Stimulated activated naive B cell treated with anti-CD40 and anti-IgM and Interleukin-4, amounts not matched to agents 10 μg/mL and 1 μg/mL and 100 μg/mL, for 72 hours (primary cell): Measurements from ENCODE around the gene ZFP82.

Source experiments
- ATAC-seq, 2 donors: fragments of 150-1000 bp; cut with Tn5 transposase; replicated peaks; 2 replicates each; pipeline ENCODE4 v1.10.0; 2021; ENCODE audit warnings: moderate library complexity in 1 of 2
- DNase-seq: peaks from one replicate; pipeline ENCODE4 v3.0.0; 2021
- H3K27ac Mint-ChIP-seq: one replicate; pipeline ENCODE4 v1.8.0; 2022; ENCODE audit warnings: mild to moderate bottlenecking, mixed read lengths
- H3K27me3 Mint-ChIP-seq, 2 donors: one replicate each; pipeline ENCODE4 v1.8.0; 2022; ENCODE audit warnings: mixed read lengths in 2 of 2
- H3K36me3 Mint-ChIP-seq, 2 donors: one replicate each; pipeline ENCODE4 v1.8.0; 2022; ENCODE audit warnings: mixed read lengths in 2 of 2, mild to moderate bottlenecking in 1 of 2
- H3K4me1 Mint-ChIP-seq, 2 donors: one replicate each; pipeline ENCODE4 v1.8.0; 2022; ENCODE audit warnings: mixed read lengths in 2 of 2, mild to moderate bottlenecking in 1 of 2
- H3K4me3 Mint-ChIP-seq, 2 donors: one replicate each; pipeline ENCODE4 v1.8.0; 2022; ENCODE audit warnings: mild to moderate bottlenecking in 2 of 2, mixed read lengths in 2 of 2, moderate library complexity in 1 of 2
- H3K9me3 Mint-ChIP-seq, 2 donors: one replicate each; pipeline ENCODE4 v1.8.0; 2022; ENCODE audit warnings: mixed read lengths in 2 of 2, mild to moderate bottlenecking in 1 of 2

Gene ZFP82

DNA sequence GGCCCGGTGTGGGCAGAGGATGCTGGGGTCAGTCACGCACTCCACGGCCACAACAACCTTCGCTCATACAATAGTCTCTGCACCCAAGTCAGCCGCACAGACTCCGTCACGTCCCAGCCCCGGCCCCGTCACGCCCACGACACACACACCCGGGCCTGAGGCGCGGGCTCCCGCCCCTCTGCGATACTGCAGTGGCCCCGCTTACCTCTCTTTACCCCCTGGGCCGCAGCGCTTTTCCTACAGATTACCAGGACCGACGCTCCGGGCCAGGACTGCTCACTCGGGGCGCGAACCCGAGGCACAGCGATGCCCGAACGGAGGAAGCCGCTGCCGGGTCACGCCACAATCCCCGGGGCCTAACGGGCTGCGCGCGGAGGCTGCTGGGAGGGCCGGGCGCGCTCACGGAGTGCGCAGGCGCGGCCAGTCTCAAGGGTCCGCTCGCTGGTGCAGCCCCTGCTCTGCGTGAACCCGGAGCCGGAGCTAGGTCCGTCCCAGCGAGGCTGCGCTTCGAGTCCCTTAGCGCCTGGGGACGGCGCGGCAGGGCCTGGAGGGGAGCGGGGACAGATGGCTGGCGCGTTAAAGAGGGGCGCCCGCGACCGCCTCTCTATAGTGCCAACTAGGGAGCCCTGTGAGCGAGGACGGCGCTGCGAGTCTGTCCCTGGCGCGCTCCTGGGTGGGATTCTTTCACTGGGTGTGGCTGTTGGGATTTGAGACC, at the start of gene ZFP82:
Gene ZFP82 (minus strand): TSS at position 358 of the 715 bp plus-strand sequence. CDS start 8,855 bp downstream, outside the sequence.
- peaks cover 9 to 21% of the 10 kb centered on the region in 2 donors for H3K36me3 Mint-ChIP-seq
- H3K27me3 Mint-ChIP-seq, result peaks cover 18 to 25% of the 10 kb centered on the region in 2 donors
- ATAC-seq, result peak; percentile 93 to 96

DNA sequence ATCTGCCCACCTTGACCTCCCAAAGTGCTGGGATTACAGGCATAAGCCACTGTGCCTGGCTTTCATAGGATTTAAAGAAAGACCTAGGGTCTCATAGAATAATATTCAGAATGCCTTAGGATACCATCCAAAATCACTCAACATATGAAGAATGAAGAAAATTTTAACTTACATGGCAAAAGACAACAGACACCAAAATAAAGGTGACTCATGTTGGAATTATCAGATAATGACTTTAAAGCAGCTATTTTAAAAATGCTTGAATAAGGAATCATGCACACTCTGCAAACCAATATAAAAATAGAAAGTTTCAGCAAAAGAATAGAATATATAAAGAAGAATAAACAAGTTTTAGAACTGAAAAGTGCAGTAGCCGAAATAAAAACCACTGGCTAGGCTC, 41.6 kb upstream of the ZFP82 start:
- H3K9me3 Mint-ChIP-seq, result peaks cover 13 to 15% of the 10 kb centered on the region in 2 donors
- no peak overlapping the region for H3K4me3 Mint-ChIP-seq
- H3K4me1 Mint-ChIP-seq, result no peaks in the 10 kb centered on the region
- H3K27me3 Mint-ChIP-seq, result no peaks in the 10 kb centered on the region
- no peak overlapping the region for H3K27ac Mint-ChIP-seq
- ATAC-seq, result no peak
- peaks cover 49 to 77% of the 10 kb centered on the region in 2 donors for H3K36me3 Mint-ChIP-seq
- no peak for DNase-seq

More for the DNA sequence above, at the start of gene ZFP82:
- Mint-ChIP-seq H3K4me1 (peaks cover 13 to 30% of the 10 kb centered on the region in 2 donors), H3K4me3 (peak within 1 kb of the TSS; percentile 97 to 99), H3K27ac (peak within 1 kb of the TSS; percentile 100), H3K9me3 (peaks cover 0 to 5% of the 10 kb centered on the region in 2 donors)
- peak; percentile 88 for DNase-seq

DNA sequence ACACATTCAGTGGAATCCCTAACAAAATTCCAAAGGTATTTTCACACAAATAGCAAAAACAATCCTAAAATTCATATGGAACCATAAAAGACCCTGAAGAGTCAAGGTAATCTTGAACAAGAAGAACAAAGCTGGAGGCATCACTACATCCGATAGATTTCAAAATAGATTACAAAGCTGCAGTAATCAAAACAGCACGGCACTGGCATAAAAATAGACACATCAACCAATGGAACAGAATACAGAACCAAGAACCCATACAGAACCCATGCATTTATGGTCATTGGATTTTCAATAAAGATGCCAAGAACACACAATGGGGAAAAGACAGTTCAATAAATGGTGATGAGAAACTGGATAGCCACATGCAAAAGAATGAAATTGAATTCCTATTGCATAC, 38.4 kb upstream of the ZFP82 start:
- H3K4me3 Mint-ChIP-seq, result no peak overlapping the region
- DNase-seq (no peak), ATAC-seq (no peak)
- H3K4me1 Mint-ChIP-seq, result no peaks in the 10 kb centered on the region
- H3K9me3 Mint-ChIP-seq, result peaks cover 26% of the 10 kb centered on the region in 2 donors
- H3K27ac Mint-ChIP-seq, result no peak overlapping the region
- H3K27me3 Mint-ChIP-seq, result no peaks in the 10 kb centered on the region
- peaks cover 63 to 83% of the 10 kb centered on the region in 2 donors for H3K36me3 Mint-ChIP-seq

DNA sequence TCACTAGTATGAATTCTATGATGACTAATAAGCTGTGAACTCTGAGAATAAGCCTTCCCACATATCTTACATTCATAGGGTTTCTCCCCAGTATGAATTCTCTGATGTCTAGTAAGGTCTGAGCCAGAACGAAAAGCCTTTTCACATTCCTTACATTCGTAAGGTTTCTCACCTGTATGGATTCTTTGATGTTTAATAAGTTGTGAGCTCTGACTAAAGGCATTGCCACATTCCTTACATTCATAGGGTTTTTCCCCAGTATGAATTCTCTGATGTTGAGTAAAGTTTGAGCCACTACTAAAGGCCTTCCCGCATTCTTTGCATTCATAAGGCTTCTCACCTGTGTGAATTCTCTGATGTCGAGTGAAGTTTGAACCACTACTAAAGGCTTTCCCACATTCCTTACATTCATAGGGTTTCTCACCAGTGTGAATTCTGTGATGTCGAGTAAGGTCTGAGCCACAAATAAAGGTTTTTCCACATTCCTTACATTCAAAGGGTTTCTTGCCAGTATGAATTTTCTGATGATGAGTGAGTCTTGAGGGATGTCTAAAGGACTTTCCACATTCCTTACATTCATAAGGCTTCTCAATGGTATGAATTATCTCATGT, 30.7 kb upstream of the ZFP82 start:
- Mint-ChIP-seq H3K27me3 (no peaks in the 10 kb centered on the region), H3K9me3 (peaks cover 19 to 23% of the 10 kb centered on the region in 2 donors), H3K4me1 (no peaks in the 10 kb centered on the region), H3K4me3 (no peak overlapping the region), H3K27ac (no peak overlapping the region), H3K36me3 (peaks cover 60 to 76% of the 10 kb centered on the region in 2 donors)
- DNase-seq, result no peak
- ATAC-seq, result no peak

DNA sequence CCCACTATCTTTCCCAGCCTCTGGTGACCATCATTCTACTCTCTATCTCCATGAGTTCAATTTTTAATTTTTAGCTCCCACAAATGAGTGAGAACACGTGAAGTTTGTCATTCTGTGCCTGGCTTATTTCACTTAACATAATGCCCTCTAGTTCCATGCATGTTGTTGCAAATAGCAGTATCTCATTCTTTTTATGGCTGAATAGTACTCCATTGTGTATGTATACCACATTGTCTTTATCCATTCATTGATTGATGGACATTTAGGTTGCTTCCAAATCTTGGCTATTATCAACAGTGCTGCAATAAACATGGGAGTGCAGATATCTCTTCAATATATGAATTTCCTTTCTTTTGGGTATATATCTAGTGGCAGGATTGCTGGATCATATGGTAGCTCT, 22.9 kb upstream of the ZFP82 start:
- H3K4me3 Mint-ChIP-seq, result no peak overlapping the region
- DNase-seq, result no peak
- peaks cover 2 to 18% of the 10 kb centered on the region in 2 donors for H3K36me3 Mint-ChIP-seq
- no peaks in the 10 kb centered on the region for H3K27me3 Mint-ChIP-seq
- H3K9me3 Mint-ChIP-seq, result peaks cover 20 to 26% of the 10 kb centered on the region in 2 donors
- H3K27ac Mint-ChIP-seq, result no peak overlapping the region
- no peaks in the 10 kb centered on the region for H3K4me1 Mint-ChIP-seq
- ATAC-seq, result no peak

DNA sequence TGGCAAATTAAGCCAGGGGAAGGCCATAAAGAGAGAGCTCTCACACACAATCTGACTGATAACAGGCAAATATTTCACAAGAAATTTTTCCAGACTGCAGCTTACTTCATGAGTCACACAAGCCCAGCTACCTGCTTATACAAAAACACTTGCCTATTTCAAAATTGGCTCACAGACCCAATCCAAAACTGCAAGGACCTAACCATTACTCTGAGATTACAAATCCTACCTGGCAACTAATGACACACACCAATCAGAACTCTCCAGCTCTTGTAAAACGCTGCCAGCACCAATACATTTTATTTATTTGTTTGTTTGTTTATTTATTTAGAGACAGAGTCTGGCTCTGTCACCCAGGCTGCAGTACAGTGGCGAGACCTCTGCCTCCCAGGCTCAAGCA, 18.1 kb upstream of the ZFP82 start:
- no peaks in the 10 kb centered on the region for H3K4me1 Mint-ChIP-seq
- ATAC-seq, result peak in 1 of 2 donors; percentile 45

DNA sequence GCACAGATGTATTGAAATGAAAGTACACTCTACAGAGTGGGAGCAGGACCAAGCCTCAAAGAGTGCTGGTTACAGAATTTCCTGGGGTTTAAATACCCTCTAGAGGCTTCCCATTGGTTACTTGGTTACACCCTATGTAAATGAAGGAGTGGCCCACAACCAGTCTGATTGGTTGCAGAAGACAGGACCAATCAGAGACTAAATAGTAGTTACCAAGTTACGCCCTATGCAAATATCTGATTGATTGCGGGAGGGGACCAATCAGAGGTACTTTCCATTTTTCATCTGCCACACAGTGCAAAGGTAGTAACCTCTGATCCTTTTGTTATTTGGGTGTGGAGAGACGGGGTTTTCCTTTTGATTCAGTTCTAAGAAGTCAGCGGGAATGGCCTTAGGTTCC, 5.5 kb upstream of the ZFP82 start:
- Mint-ChIP-seq H3K4me3 (no peak overlapping the region), H3K27me3 (peaks cover 33 to 41% of the 10 kb centered on the region in 2 donors), H3K4me1 (peaks cover 2 to 6% of the 10 kb centered on the region in 2 donors), H3K27ac (no peak overlapping the region), H3K9me3 (peaks cover 13 to 19% of the 10 kb centered on the region in 2 donors), H3K36me3 (peaks cover 4 to 18% of the 10 kb centered on the region in 2 donors)
- no peak for DNase-seq
- no peak for ATAC-seq

More for the DNA sequence above, 18.1 kb upstream of the ZFP82 start:
- Mint-ChIP-seq H3K4me3 (no peak overlapping the region), H3K27me3 (no peaks in the 10 kb centered on the region), H3K9me3 (peaks cover 18 to 19% of the 10 kb centered on the region in 2 donors), H3K27ac (no peak overlapping the region), H3K36me3 (peaks cover 3 to 4% of the 10 kb centered on the region in 2 donors)
- no peak for DNase-seq

DNA sequence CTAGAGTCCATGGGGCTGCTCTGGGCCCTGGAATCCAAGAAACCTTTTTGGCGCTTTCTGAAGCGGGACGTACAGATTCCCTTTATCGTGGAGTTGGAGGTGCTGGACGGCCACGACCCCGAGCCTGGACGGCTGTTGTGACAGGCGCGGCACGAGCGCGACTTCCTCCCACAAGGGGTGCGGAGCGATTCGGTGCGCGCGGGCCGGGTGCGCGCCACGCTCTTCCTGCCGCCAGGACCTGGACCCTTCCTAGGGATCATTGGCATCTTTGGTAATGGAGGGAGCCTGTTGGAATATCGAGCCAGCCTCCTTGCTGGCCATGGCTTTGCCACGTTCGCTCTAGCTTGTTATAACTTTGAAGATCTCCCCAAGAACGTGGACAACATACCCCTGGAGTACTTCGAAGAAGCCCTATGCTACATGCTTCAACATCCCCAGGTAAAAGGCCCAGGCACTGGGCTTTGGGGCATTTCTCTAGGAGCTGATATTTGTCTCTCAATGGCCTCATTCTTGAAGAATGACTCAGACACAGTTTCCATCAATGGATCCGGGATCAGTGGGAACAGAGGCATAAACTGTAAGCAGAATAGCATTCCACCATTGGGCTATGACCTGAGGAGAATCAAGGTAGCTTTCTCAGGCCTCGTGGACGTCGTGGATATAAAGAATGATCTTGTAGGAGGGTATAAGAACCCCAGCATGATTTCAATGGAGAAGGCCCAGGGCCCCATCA, 3.5 kb upstream of the ZFP82 start:
- H3K4me1 Mint-ChIP-seq, result peaks cover 13 to 25% of the 10 kb centered on the region in 2 donors

DNA sequence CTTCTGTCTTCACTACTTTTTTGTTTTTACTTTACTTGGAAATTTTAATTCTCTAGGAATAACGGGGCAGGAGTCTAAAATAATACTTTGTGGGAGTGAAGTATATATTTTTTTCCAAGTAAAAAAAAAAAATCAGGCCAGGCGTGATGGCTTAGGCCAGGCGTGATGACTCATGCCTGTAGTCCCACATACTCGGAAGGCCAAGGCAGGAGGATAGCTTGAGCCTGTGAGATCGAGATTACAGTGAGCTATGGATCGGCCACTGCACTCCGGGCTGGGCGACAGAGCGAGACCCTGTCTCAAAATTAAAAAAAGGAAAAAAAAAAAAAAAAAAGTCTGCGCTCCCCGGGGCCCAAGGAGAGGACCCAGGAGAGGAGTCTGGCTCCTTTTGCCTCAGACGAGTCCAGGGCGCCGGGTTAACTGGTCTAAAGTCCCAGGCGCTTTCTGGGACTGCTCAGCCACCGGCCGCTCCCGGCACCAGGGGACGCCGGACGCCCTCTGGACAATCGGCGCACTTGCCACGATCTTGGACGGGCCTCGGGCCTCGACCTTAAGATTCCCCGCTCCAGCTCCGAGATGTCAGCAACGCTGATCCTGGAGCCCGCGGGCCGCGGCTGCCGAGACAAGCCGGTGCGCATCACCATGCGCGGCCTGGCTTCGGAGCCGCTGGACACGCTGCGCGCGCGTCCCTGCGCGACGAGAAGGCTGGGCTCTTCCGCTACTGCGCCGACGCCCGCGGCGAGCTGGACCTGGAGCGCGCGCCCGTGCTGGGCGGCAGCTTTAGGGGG, 2.7 kb upstream of the ZFP82 start:
- peak overlapping the region; percentile 74 to 77 for H3K4me3 Mint-ChIP-seq
- H3K27me3 Mint-ChIP-seq, result peaks cover 26 to 34% of the 10 kb centered on the region in 2 donors
- ATAC-seq (peak in 1 of 2 donors; percentile 10), DNase-seq (no peak)
- peaks cover 13 to 29% of the 10 kb centered on the region in 2 donors for H3K4me1 Mint-ChIP-seq
- peaks cover 8 to 19% of the 10 kb centered on the region in 2 donors for H3K36me3 Mint-ChIP-seq
- H3K9me3 Mint-ChIP-seq, result peaks cover 6 to 13% of the 10 kb centered on the region in 2 donors
- H3K27ac Mint-ChIP-seq, result peak overlapping the region; percentile 42

More for the DNA sequence above, 3.5 kb upstream of the ZFP82 start:
- H3K9me3 Mint-ChIP-seq, result peaks cover 9 to 17% of the 10 kb centered on the region in 2 donors
- no peak overlapping the region for H3K27ac Mint-ChIP-seq
- H3K4me3 Mint-ChIP-seq, result peak overlapping the region; percentile 74 to 77
- H3K27me3 Mint-ChIP-seq, result peaks cover 29 to 37% of the 10 kb centered on the region in 2 donors
- DNase-seq (no peak), ATAC-seq (no peak)
- peaks cover 8 to 21% of the 10 kb centered on the region in 2 donors for H3K36me3 Mint-ChIP-seq

DNA sequence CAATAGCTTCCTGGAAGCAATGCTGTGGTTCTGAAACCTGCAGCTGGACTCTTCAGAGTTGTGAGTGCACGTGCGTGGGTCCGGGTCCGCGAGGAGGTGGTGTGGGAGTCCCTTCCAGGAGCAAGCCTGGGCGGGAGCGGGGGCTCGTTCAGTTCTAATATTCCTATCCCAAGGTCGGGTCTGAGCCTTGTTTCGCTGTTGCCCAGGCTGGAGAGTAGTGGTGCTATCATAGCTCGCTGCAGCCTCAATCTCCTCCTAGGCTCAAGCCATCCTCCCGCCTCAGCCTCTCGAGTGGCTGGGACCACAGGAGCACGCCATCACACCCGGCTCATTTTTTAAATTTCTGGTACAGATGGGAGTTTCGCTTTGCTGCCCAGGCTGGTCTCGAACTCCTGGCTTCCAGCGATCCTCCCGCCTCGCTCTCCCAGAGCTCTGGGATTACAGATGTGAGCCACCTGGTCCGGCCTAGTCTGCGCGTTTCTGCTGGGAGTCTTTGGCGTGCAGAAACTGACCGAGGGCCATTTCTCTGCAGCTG, 625 bp downstream of the ZFP82 start:
- Mint-ChIP-seq H3K4me1 (peaks cover 13 to 30% of the 10 kb centered on the region in 2 donors), H3K4me3 (peak overlapping the region; percentile 97 to 99), H3K27me3 (peaks cover 18 to 21% of the 10 kb centered on the region in 2 donors), H3K27ac (peak overlapping the region; percentile 100), H3K36me3 (peaks cover 15 to 23% of the 10 kb centered on the region in 2 donors), H3K9me3 (peaks cover 0 to 5% of the 10 kb centered on the region in 2 donors)
- ATAC-seq (peak in 1 of 2 donors; percentile 6), DNase-seq (no peak)

DNA sequence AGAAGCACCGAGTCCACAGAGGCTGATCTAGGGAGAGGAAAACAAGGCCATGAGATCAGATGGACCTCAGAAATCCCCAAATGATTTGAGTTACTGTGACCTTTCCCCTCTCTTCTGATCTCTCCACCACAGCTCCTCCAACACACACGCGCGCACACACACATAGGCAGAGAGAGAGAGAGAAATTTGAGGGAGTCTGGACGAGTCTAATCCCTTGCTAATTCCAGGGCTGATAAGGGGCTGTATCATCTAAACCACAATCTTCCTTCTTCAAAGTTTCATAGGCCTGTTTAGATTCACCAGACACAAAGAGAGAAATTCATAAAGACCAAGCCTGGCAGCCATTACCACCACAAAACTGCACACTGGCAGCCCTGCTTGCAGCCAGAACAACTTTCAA, 8.6 kb downstream of the ZFP82 start:
- Mint-ChIP-seq H3K9me3 (peaks cover 0 to 2% of the 10 kb centered on the region in 2 donors), H3K4me3 (no peak overlapping the region), H3K4me1 (peaks cover 11 to 23% of the 10 kb centered on the region in 2 donors), H3K27me3 (no peaks in the 10 kb centered on the region), H3K36me3 (peaks cover 42 to 57% of the 10 kb centered on the region in 2 donors), H3K27ac (peak overlapping the region; percentile 44)
- DNase-seq (no peak), ATAC-seq (no peak)

DNA sequence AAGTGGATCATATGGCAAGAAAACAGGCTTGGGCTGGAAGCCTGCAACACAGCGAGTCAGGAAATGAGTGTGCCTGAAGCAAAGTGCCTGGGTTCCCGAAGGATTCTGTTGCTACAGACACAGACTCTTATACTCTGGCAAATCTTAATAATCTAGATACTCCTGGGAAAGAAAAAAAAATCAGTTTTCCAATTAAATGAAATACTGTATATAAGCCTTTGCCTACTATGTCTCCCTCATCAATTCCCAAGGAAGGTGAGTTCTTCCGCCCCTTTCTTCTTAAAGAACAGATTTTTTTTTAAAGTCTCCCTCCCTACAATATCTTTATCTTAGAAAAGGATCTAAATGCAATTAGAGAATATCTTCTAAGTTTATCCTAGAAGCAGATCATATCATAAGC, 10.3 kb downstream of the ZFP82 start:
- Mint-ChIP-seq H3K36me3 (peaks cover 47 to 65% of the 10 kb centered on the region in 2 donors), H3K9me3 (peaks cover 0 to 2% of the 10 kb centered on the region in 2 donors), H3K4me3 (no peak overlapping the region), H3K27me3 (no peaks in the 10 kb centered on the region), H3K4me1 (peaks cover 11 to 23% of the 10 kb centered on the region in 2 donors), H3K27ac (no peak overlapping the region)
- no peak for DNase-seq
- no peak for ATAC-seq

DNA sequence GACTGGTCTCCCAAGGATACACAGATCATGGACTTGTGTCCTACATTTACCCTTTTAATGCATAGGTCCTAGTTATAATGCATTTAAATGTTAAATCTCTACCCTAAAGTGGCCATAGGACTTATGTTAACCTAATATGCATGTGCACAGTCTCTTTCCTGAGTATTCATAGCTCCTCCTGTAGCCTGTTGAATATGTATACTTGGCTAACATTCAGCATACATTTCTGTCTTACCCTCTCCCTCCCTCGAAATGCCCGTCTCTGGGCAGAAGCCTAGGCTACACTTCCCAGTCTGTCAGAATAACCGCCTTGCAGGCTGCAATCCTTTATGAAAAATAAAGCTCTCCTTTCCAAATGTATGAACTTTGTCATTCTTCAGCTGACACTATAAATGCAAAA, 13.9 kb downstream of the ZFP82 start:
- Mint-ChIP-seq H3K27me3 (no peaks in the 10 kb centered on the region), H3K27ac (peak overlapping the region; percentile 25), H3K4me1 (peaks cover 10 to 24% of the 10 kb centered on the region in 2 donors), H3K4me3 (no peak overlapping the region), H3K9me3 (peaks cover 8 to 11% of the 10 kb centered on the region in 2 donors), H3K36me3 (peaks cover 50 to 61% of the 10 kb centered on the region in 2 donors)
- DNase-seq, result no peak
- ATAC-seq, result no peak
